Liver (tissue), 9 donors: ENCODE results near the gene UBR4. TPM values are rescaled to one million over a fixed set of nuclear protein-coding genes. Genes with fewer than 3 reads are reported as not detected.

Experiments used
- DNase-seq: peaks from one replicate; pipeline ENCODE4 v3.0.0-alpha.2; 2017; ENCODE audit warnings: low spot score
- H3K27ac ChIP-seq, 2 donors: one replicate each; pipeline ENCODE4 v1.7.0; 2013; ENCODE audit warnings: inconsistent platforms in 2 of 2, low read length in 2 of 2, control low read depth in 1 of 2, low read depth in 1 of 2, mild to moderate bottlenecking in 1 of 2
- H3K27me3 ChIP-seq, 4 donors: one replicate each; pipeline versions ENCODE4 v1.6.1 to v1.7.0; 2013; ENCODE audit warnings: low read length in 3 of 4, inconsistent platforms in 1 of 4, mild to moderate bottlenecking in 1 of 4, moderate library complexity in 1 of 4; ENCODE audit not compliant: control insufficient read depth in 4 of 4, insufficient read depth in 4 of 4
- H3K36me3 ChIP-seq, 4 donors: one replicate each; pipeline versions ENCODE4 v1.6.1 to v1.7.0; 2013; ENCODE audit warnings: low read length in 3 of 4, mild to moderate bottlenecking in 3 of 4, low read depth in 1 of 4, moderate library complexity in 1 of 4; ENCODE audit not compliant: control insufficient read depth in 4 of 4, insufficient read depth in 3 of 4
- H3K4me1 ChIP-seq, 4 donors: one replicate each; pipeline versions ENCODE4 v1.6.1 to v1.7.0; 2013; ENCODE audit warnings: low read length in 3 of 4, mild to moderate bottlenecking in 3 of 4, moderate library complexity in 1 of 4; ENCODE audit not compliant: control insufficient read depth in 4 of 4, insufficient read depth in 4 of 4
- H3K4me3 ChIP-seq, 3 donors: one replicate each; pipeline versions ENCODE4 v1.6.1 to v1.7.0; 2013; ENCODE audit warnings: low read length in 3 of 3, control low read depth in 1 of 3, low read depth in 1 of 3, mild to moderate bottlenecking in 1 of 3
- H3K9ac ChIP-seq, 2 donors: one replicate each; pipeline ENCODE4 v1.7.0; 2013; ENCODE audit warnings: low read length in 2 of 2, mild to moderate bottlenecking in 2 of 2, moderate library complexity in 2 of 2, control low read depth in 1 of 2, low read depth in 1 of 2
- H3K9me3 ChIP-seq, 4 donors: one replicate each; pipeline versions ENCODE4 v1.6.1 to v1.7.0; 2013; ENCODE audit warnings: low read length in 3 of 4; ENCODE audit not compliant: control insufficient read depth in 4 of 4
- ATF3 ChIP-seq: IDR thresholded peaks from 2 replicates; pipeline ENCODE4 v1.6.1; 2016; ENCODE audit warnings: antibody characterized with exemption
- CTCF ChIP-seq: fragments of 150-350 bp; IDR thresholded peaks from 2 replicates; pipeline ENCODE4 v1.5.1; 2017; ENCODE audit warnings: improper control_type of control experiment, low read depth, low read length; ENCODE audit not compliant: missing input control
- EGR1 ChIP-seq, 2 donors: IDR thresholded peaks; 2 replicates each; pipeline ENCODE4 v1.6.1; 2016 to 2018; ENCODE audit warnings: antibody characterized with exemption in 2 of 2, low read depth in 2 of 2
- FOXA1 ChIP-seq: IDR thresholded peaks from 2 replicates; pipeline ENCODE4 v1.6.1; 2016; ENCODE audit warnings: antibody characterized with exemption
- FOXA2 ChIP-seq: IDR thresholded peaks from 2 replicates; pipeline ENCODE4 v1.6.1; 2016; ENCODE audit warnings: antibody characterized with exemption
- GABPA ChIP-seq, 2 donors: IDR thresholded peaks in 1 of 2; conservative IDR thresholded peaks in 1 of 2; 2 replicates each; pipeline ENCODE4 v1.6.1; 2016; ENCODE audit warnings: antibody characterized with exemption in 2 of 2, mild to moderate bottlenecking in 1 of 2, moderate library complexity in 1 of 2
- HNF4A ChIP-seq, 2 donors: conservative IDR thresholded peaks; 2 replicates each; pipeline ENCODE4 v1.6.1; 2016; ENCODE audit warnings: antibody characterized with exemption in 2 of 2, mild to moderate bottlenecking in 2 of 2
- HNF4G ChIP-seq: IDR thresholded peaks from 2 replicates; pipeline ENCODE4 v1.6.1; 2016; ENCODE audit warnings: antibody characterized with exemption
- JUND ChIP-seq, 2 donors: IDR thresholded peaks; 2 replicates each; pipeline ENCODE4 v1.6.1; 2016; ENCODE audit warnings: antibody characterized with exemption in 2 of 2
- MAX ChIP-seq: IDR thresholded peaks from 2 replicates; pipeline ENCODE4 v1.6.1; 2016; ENCODE audit warnings: antibody characterized with exemption
- NR2F2 ChIP-seq: IDR thresholded peaks from 2 replicates; pipeline ENCODE4 v1.6.1; 2016; ENCODE audit warnings: antibody characterized with exemption
- RAD21 ChIP-seq, 2 donors: IDR thresholded peaks; 2 replicates each; pipeline ENCODE4 v1.6.1; 2016; ENCODE audit warnings: antibody characterized with exemption in 2 of 2, mild to moderate bottlenecking in 2 of 2
- REST ChIP-seq: IDR thresholded peaks from 2 replicates; pipeline ENCODE4 v1.6.1; 2016; ENCODE audit warnings: antibody characterized with exemption, mild to moderate bottlenecking
- RXRA ChIP-seq, 2 donors: IDR thresholded peaks; 2 replicates each; pipeline ENCODE4 v1.6.1; 2017 to 2018; ENCODE audit warnings: antibody characterized with exemption in 2 of 2, mild to moderate bottlenecking in 1 of 2
- SP1 ChIP-seq: IDR thresholded peaks from 2 replicates; pipeline ENCODE4 v1.6.1; 2018; ENCODE audit warnings: antibody characterized with exemption, mild to moderate bottlenecking
- TAF1 ChIP-seq: conservative IDR thresholded peaks from 2 replicates; pipeline ENCODE4 v1.6.1; 2016; ENCODE audit warnings: antibody characterized with exemption, mild to moderate bottlenecking
- YY1 ChIP-seq: IDR thresholded peaks from 2 replicates; pipeline ENCODE4 v1.6.1; 2016; ENCODE audit warnings: antibody characterized with exemption, mild to moderate bottlenecking
- ZBTB33 ChIP-seq: IDR thresholded peaks from 2 replicates; pipeline ENCODE4 v1.6.1; 2016; ENCODE audit warnings: antibody characterized with exemption
- WGBS: extraction: QIAGEN DNeasy Blood & Tissue Kit; methylation state at CpG from one replicate; pipeline ENCODE4 v1.1.7; 2013; 5-methylcytosine and 5-hydroxymethylcytosine counted together
- polyA plus RNA-seq, 2 donors: library from polyadenylated mRNA; stranded (reverse) in 1 of 2; unstranded in 1 of 2; fragments of 200-250 nt in 1 of 2; fragments of >200 nt in 1 of 2; fragmentation: Nextera tagmentation in 1 of 2; extraction: Ambion mirVana in 1 of 2; gene quantifications; one replicate each; pipeline versions ENCODE4 v1.2.1 to v1.2.3, GENCODE V29; 2013 to 2015
- total RNA-seq, 2 donors: library from RNA; depleted of rRNA; stranded (reverse); fragments of >200 nt; gene quantifications; one replicate each; pipeline ENCODE4 v1.2.3, GENCODE V29; 2014
- donor health status: healthy.
- donor health status: healthy.
- donor health status: healthy.
- donor health status: healthy.
- donor health status: healthy.

The UBR4 gene
- total and polyA plus RNA-seq, 4 donors = 45.4 to 156 (median 86.9) TPM

GRCh38 chr1:19239876-19240275, 29.8 kb upstream of the UBR4 start (continued):
- no peak for TF ChIP-seq REST

- H3K27me3 ChIP-seq = no peaks in the 10 kb centered on the region
- no peak overlapping the region for H3K27ac ChIP-seq
- H3K4me3 ChIP-seq = no peak overlapping the region
- H3K4me1 ChIP-seq = peaks cover 3 to 16% (median 15%) of the 10 kb centered on the region in 4 donors
- H3K9me3 ChIP-seq = no peaks in the 10 kb centered on the region
- H3K9ac ChIP-seq = no peak overlapping the region
- no peak for DNase-seq
- H3K36me3 ChIP-seq = peaks cover 25 to 70% (median 39%) of the 10 kb centered on the region in 4 donors
- TF ChIP-seq FOXA2 (no peak), HNF4A (conservative IDR thresholded peaks at IDR 0.05) (no peak), GABPA (IDR thresholded peaks at IDR 0.05 in 1 of 2, conservative IDR thresholded peaks at IDR 0.05 in 1 of 2) (no peak), JUND (IDR thresholded peaks at IDR 0.05) (no peak), SP1 (no peak), ZBTB33 (no peak), EGR1 (IDR thresholded peaks at IDR 0.05; ENCODE audit: low read depth in 2 of 2) (no peak)
- WGBS = 98% methylated on average over 3 of the region's 3 CpGs
Measured at GRCh38 chr1:19234224-19234623, 24.2 kb upstream of the UBR4 start.

GRCh38 chr1:19232524-19232846, 22.4 kb upstream of the UBR4 start:
- no peaks in the 10 kb centered on the region for H3K9me3 ChIP-seq
- peaks cover 23 to 58% (median 31%) of the 10 kb centered on the region in 4 donors for H3K36me3 ChIP-seq
- peaks cover 3 to 16% (median 15%) of the 10 kb centered on the region in 4 donors for H3K4me1 ChIP-seq
- H3K9ac ChIP-seq = no peak overlapping the region
- no peak overlapping the region for H3K27ac ChIP-seq
- no peaks in the 10 kb centered on the region for H3K27me3 ChIP-seq
- no peak overlapping the region for H3K4me3 ChIP-seq
- DNase-seq = no peak
- peak; percentile 26 for TF ChIP-seq HNF4G
- TF ChIP-seq FOXA1 = no peak
- TF ChIP-seq CTCF = no peak
- no peak for TF ChIP-seq ATF3
- TF ChIP-seq ZBTB33 = no peak
- TF ChIP-seq YY1 = peak; percentile 30
- peak; percentile 25 for TF ChIP-seq SP1
- no peak for TF ChIP-seq TAF1
- peak; percentile 61 for TF ChIP-seq MAX
- TF ChIP-seq RXRA (IDR thresholded peaks at IDR 0.05) = peak; percentile 49 to 65
- TF ChIP-seq NR2F2 = no peak
- peak; percentile 58 to 68 for TF ChIP-seq HNF4A (conservative IDR thresholded peaks at IDR 0.05)
- TF ChIP-seq RAD21 (IDR thresholded peaks at IDR 0.05) = peak; percentile 52 to 61
- peak in 1 of 2 donors; percentile 58 for TF ChIP-seq EGR1 (IDR thresholded peaks at IDR 0.05; ENCODE audit: low read depth in 2 of 2)
- TF ChIP-seq FOXA2 = peak; percentile 42
- TF ChIP-seq JUND (IDR thresholded peaks at IDR 0.05) = peak in 1 of 2 donors; percentile 40
